ENCODE data around the gene NDUFB2. TPM values are rescaled to one million over a fixed set of nuclear protein-coding genes. Genes with fewer than 3 reads are reported as not detected.

NDUFB2 gene
- total and polyA plus RNA-seq, 9 of the 15 experiments (the other 6 are each of a cell fraction or from before 2014, with no cell fraction given), result 220 to 2,075 (median 320) TPM

DNA sequence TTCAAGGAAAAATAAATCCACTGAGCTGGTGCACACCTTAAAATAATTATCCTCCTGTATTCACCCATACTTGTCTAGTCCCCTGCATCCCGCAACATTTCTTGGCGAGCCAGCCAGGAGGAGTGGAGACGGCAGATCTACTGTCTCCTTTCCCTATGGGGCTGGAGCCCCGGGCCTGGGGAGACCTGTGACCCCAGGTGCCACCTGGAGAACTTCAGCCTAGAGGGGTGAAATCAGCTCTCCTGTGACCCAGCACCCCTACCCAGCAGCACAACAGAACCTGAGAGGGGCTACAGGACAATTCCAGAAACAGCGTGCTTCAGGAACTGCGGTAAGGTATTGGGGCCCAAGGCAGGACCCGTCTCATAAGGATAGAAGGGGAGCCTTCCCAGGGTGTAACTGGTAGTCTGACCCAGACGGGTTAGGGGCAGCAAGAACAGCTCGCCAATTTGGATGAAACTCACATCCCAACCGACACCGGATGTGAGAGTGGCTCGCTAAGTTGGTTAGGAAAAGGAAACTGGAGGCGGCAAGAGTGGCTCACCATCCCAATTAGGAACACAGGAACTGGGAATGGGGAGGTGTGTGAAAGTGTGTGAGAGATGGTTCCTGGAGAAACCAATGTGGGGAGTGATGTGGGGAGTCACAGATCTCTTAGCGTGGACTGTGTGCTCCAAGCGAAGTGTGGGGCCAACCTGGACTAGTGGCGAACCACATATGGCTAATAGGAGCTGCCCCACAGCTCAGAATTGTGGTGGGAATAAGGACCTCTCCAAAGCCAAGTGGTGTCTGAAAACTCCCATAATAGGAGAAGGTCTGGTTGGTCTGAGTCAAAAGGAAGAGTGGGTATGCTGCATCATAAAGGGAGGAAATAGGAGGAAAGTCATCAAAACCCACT lies 40.7 kb upstream of the NDUFB2 start:
- DNase-seq (ENCODE audit: extremely low read depth in 1 of 4, low spot score in 3 of 4) (no peak), ATAC-seq (no peak), FAIRE-seq (no peak)
- in situ Hi-C loops (cut with MboI) (no loop called here), intact Hi-C loops (cut with micrococcal nuclease) (loop anchor here (10.0 kb wide), 1 partner anchor 481 kb away; the partner anchor contains the start of gene KDM7A)
- no peak for TF ChIP-seq FOXM1 (IDR thresholded peaks at IDR 0.05; ENCODE audit: low read depth)
- no peak for TF ChIP-seq FOXM1 (CRISPR knock-in tag; IDR thresholded peaks at IDR 0.05; ENCODE audit: low read depth)
- TF ChIP-seq RBBP5 (IDR thresholded peaks at IDR 0.05; ENCODE audit: borderline replicate concordance, insufficient read depth, low read length, poor library complexity, severe bottlenecking), result peak; percentile 31
- POLR2A ChIA-PET, result interaction anchor here (0.6 to 1.8 kb wide), 4 partner anchors 9 to 755 kb away, joined by 3 to 5 read pairs (median 4); no protein-coding TSS in a partner anchor
- Histone ChIP-seq H2AFZ (ENCODE audit: low read depth, low read length) (peak overlapping the region; percentile 15; the same call in 1 of the 2 replicates), H3K9me3 (replicated peaks; ENCODE audit: control insufficient read depth, insufficient read depth, low read depth, low read length) (no peaks in the 10 kb centered on the region), H3K27ac (ENCODE audit: extremely low read depth, low read depth, low read length) (no peak overlapping the region), H3K4me2 (ENCODE audit: insufficient read depth, low read length) (peak overlapping the region; percentile 34; the same call in 1 of the 2 replicates), H3K4me3 (no peak overlapping the region), H3K27me3 (ENCODE audit: control insufficient read depth in 2 of 2, insufficient read depth in 2 of 2, low read length in 2 of 2) (peaks cover 60 to 87% of the 10 kb centered on the region in 2 experiments), H3K36me3 (ENCODE audit: control insufficient read depth, insufficient read depth, low read length) (no peaks in the 10 kb centered on the region), H3K9ac (ENCODE audit: insufficient read depth in 1 of 2, low read depth in 2 of 2, low read length in 2 of 2) (no peak overlapping the region), H3K79me2 (ENCODE audit: control insufficient read depth, insufficient read depth, low read length) (no peaks in the 10 kb centered on the region), H3K9me1 (ENCODE audit: control insufficient read depth, insufficient read depth, low read length) (no peaks in the 10 kb centered on the region), H4K20me1 (replicated peaks; ENCODE audit: control insufficient read depth, insufficient read depth, low read length) (peaks cover 5% of the 10 kb centered on the region), H3K4me1 (replicated peaks in 1 of 2; ENCODE audit: control insufficient read depth in 2 of 2, insufficient read depth in 2 of 2, low read length in 2 of 2) (no peaks in the 10 kb centered on the region; a peak in 2 of 5 replicates)
- CTCF ChIA-PET (ENCODE audit: low intra/inter-chr PET ratio), result interaction anchor here (0.6 to 3.3 kb wide), 2 partner anchors 179 to 331 kb away, joined by 4 to 31 read pairs; no protein-coding TSS in a partner anchor
- 13% methylated on average over 15 of the region's 16 CpGs for WGBS (ENCODE audit: insufficient coverage, low coverage, missing lambda C conversion rate)
- BruUV-seq (replicated peaks), result no TSS peak

All from K562 (cell line).